CD14-positive monocyte (primary cell): ENCODE results near the gene GPD2. TPM values are rescaled to one million over a fixed set of nuclear protein-coding genes. Genes with fewer than 3 reads are reported as not detected.

Experiments
- DNase-seq, 3 donors: peaks; one replicate each; pipeline ENCODE4 v3.0.0-alpha.2; 2011 to 2022
- H2AFZ ChIP-seq: 2 replicates; pipeline ENCODE4 v1.6.0; 2012; ENCODE audit warnings: mild to moderate bottlenecking, low read depth, low read length, inconsistent platforms; ENCODE audit not compliant: insufficient read depth, poor library complexity, severe bottlenecking
- H3K27ac ChIP-seq, 2 donors: 1 replicate in 1 of 2; 2 replicates in 1 of 2; pipeline ENCODE4 v1.5.1; 2012 to 2013; ENCODE audit warnings: low read length in 2 of 2, control low read depth in 1 of 2, inconsistent platforms in 1 of 2, low read depth in 1 of 2, mild to moderate bottlenecking in 1 of 2
- H3K27me3 ChIP-seq, 2 donors: one replicate each; pipeline versions ENCODE4 v1.6.0 to v1.6.1; 2011 to 2013; ENCODE audit warnings: low read length in 2 of 2; ENCODE audit not compliant: control insufficient read depth in 2 of 2, insufficient read depth in 2 of 2
- H3K36me3 ChIP-seq, 2 donors: replicated peaks in 1 of 2; 1 replicate in 1 of 2; 2 replicates in 1 of 2; pipeline versions ENCODE4 v1.5.1 to v1.6.1; 2012 to 2013; ENCODE audit warnings: low read length in 2 of 2, control low read depth in 1 of 2, inconsistent platforms in 1 of 2, mild to moderate bottlenecking in 1 of 2; ENCODE audit not compliant: insufficient read depth in 2 of 2, control insufficient read depth in 1 of 2
- H3K4me1 ChIP-seq, 2 donors: 1 replicate in 1 of 2; 2 replicates in 1 of 2; pipeline versions ENCODE4 v1.5.1 to v1.6.1; 2012 to 2013; ENCODE audit warnings: low read length in 2 of 2, control low read depth in 1 of 2, inconsistent platforms in 1 of 2, mild to moderate bottlenecking in 1 of 2, moderate library complexity in 1 of 2; ENCODE audit not compliant: insufficient read depth in 2 of 2, control insufficient read depth in 1 of 2
- H3K4me2 ChIP-seq: replicated peaks from 2 replicates; pipeline ENCODE3; 2012; ENCODE audit warnings: low read length, moderate library complexity, mild to moderate bottlenecking; ENCODE audit not compliant: poor library complexity, severe bottlenecking; ENCODE audit errors: extremely low read depth
- H3K4me3 ChIP-seq, 3 experiments: fragments of 200-600 bp in 1 of 3; sonication (generic) in 1 of 3; replicated peaks in 1 of 3; 1 replicate in 2 of 3; 2 replicates in 1 of 3; pipeline ENCODE4 v1.5.1; 2011 to 2013; ENCODE audit warnings: low read length in 3 of 3, mild to moderate bottlenecking in 3 of 3, control low read depth in 2 of 3, low read depth in 2 of 3, inconsistent platforms in 1 of 3, moderate library complexity in 1 of 3
- H3K79me2 ChIP-seq: 2 replicates; pipeline ENCODE4 v1.6.0; 2012; ENCODE audit warnings: mild to moderate bottlenecking, control low read depth, inconsistent platforms, low read length, moderate library complexity; ENCODE audit not compliant: insufficient read depth
- H3K9ac ChIP-seq: 2 replicates; pipeline ENCODE4 v1.6.0; 2017; ENCODE audit warnings: low read length, mild to moderate bottlenecking; ENCODE audit not compliant: insufficient read depth, poor library complexity, severe bottlenecking
- H3K9me3 ChIP-seq, 2 donors: replicated peaks in 1 of 2; 1 replicate in 1 of 2; 2 replicates in 1 of 2; pipeline versions ENCODE4 v1.5.1 to v1.6.1; 2012 to 2013; ENCODE audit warnings: low read length in 2 of 2, control low read depth in 1 of 2; ENCODE audit not compliant: control insufficient read depth in 1 of 2, insufficient read depth in 1 of 2
- H4K20me1 ChIP-seq: 2 replicates; pipeline ENCODE4 v1.6.0; 2012; ENCODE audit warnings: mild to moderate bottlenecking, low read length, control low read depth, moderate library complexity; ENCODE audit not compliant: insufficient read depth
- H3K27ac Mint-ChIP-seq, 7 donors: one replicate each; pipeline ENCODE4 v1.8.0; 2020; ENCODE audit warnings: mild to moderate bottlenecking in 7 of 7, mixed read lengths in 7 of 7, moderate library complexity in 6 of 7, inconsistent platforms in 2 of 7
- H3K27me3 Mint-ChIP-seq, 3 donors: one replicate each; pipeline ENCODE4 v1.8.0; 2021 to 2022; ENCODE audit warnings: low read depth in 3 of 3, mild to moderate bottlenecking in 3 of 3, mixed read lengths in 3 of 3, moderate library complexity in 3 of 3, inconsistent platforms in 1 of 3
- H3K36me3 Mint-ChIP-seq, 2 donors: one replicate each; pipeline ENCODE4 v1.8.0; 2020; ENCODE audit warnings: mixed read lengths in 2 of 2, inconsistent platforms in 1 of 2, mild to moderate bottlenecking in 1 of 2
- H3K4me1 Mint-ChIP-seq: one replicate; pipeline ENCODE4 v1.8.0; 2020; ENCODE audit warnings: mild to moderate bottlenecking, mixed read lengths
- H3K4me3 Mint-ChIP-seq, 2 donors: one replicate each; pipeline ENCODE4 v1.8.0; 2020; ENCODE audit warnings: mild to moderate bottlenecking in 2 of 2, mixed read lengths in 2 of 2, moderate library complexity in 1 of 2
- H3K9me3 Mint-ChIP-seq, 7 donors: one replicate each; pipeline ENCODE4 v1.8.0; 2020 to 2022; ENCODE audit warnings: mixed read lengths in 7 of 7, mild to moderate bottlenecking in 6 of 7, moderate library complexity in 6 of 7, inconsistent platforms in 2 of 7
- CTCF ChIP-seq: fragments of 200-600 bp; IDR thresholded peaks from one replicate; pipeline ENCODE4 v1.8.0; 2022; ENCODE audit warnings: antibody characterized with exemption, mild to moderate bottlenecking
- WGBS: methylation state at CpG from one replicate; pipeline ENCODE4 v1.1.5; 2013; ENCODE audit warnings: missing lambda C conversion rate; ENCODE audit not compliant: insufficient coverage; 5-methylcytosine and 5-hydroxymethylcytosine counted together
- intact Hi-C, 2 donors: fragments of 100-400 bp; cut with micrococcal nuclease; formaldehyde crosslinking; loops; one replicate each; pipeline versions ENCODE4 v1.15.0 to v1.15.1; 2023
- polyA plus RNA-seq, 3 donors: library from polyadenylated mRNA; depleted of rRNA in 1 of 3; unstranded in 2 of 3; stranded (reverse) in 1 of 3; fragments of 300-500 nt in 2 of 3; fragments of >200 nt in 1 of 3; fragmentation: Illumina TruSeq in 2 of 3; gene quantifications; 1 replicate in 2 of 3; 2 replicates in 1 of 3; pipeline ENCODE4 v1.2.3, GENCODE V29; 2012 to 2021

Gene GPD2
- polyA plus RNA-seq, 3 donors = 13.4 to 17.1 (median 14.5) TPM

- H3K27me3 Mint-ChIP-seq = no peaks in the 10 kb centered on the region
- Histone ChIP-seq H3K36me3 (peaks cover 53 to 89% of the 10 kb centered on the region in 2 donors), H3K4me2 (no peak overlapping the region), H3K4me3 (no peak overlapping the region), H3K9me3 (no peaks in the 10 kb centered on the region), H3K79me2 (peaks cover 4% of the 10 kb centered on the region), H3K4me1 (no peaks in the 10 kb centered on the region), H3K27me3 (no peaks in the 10 kb centered on the region), H3K9ac (no peak overlapping the region), H2AFZ (no peak overlapping the region), H3K27ac (no peak overlapping the region), H4K20me1 (no peaks in the 10 kb centered on the region)
- no peaks in the 10 kb centered on the region for H3K4me1 Mint-ChIP-seq
- intact Hi-C loops = no loop called here
- H3K9me3 Mint-ChIP-seq = no peaks in the 10 kb centered on the region
- H3K4me3 Mint-ChIP-seq = no peak overlapping the region
- no peak overlapping the region for H3K27ac Mint-ChIP-seq
- no peak for TF ChIP-seq CTCF
- DNase-seq = no peak
- H3K36me3 Mint-ChIP-seq = peaks cover 63 to 68% of the 10 kb centered on the region in 2 donors
These were observed 75.6 kb downstream of the GPD2 start for GRCh38 chr2:156511803-156512202.

- no peak overlapping the region for H3K27ac ChIP-seq
- no peak for DNase-seq
- H3K27me3 Mint-ChIP-seq = no peaks in the 10 kb centered on the region
- H4K20me1 ChIP-seq = no peaks in the 10 kb centered on the region
- peaks cover 65 to 67% of the 10 kb centered on the region in 2 donors for H3K36me3 Mint-ChIP-seq
- H3K4me3 ChIP-seq = no peak overlapping the region
- no peaks in the 10 kb centered on the region for H3K4me1 Mint-ChIP-seq
- peaks cover 55 to 90% of the 10 kb centered on the region in 2 donors for H3K36me3 ChIP-seq
- no peaks in the 10 kb centered on the region for H3K4me1 ChIP-seq
- peaks cover 2% of the 10 kb centered on the region for H3K79me2 ChIP-seq
- no peak for TF ChIP-seq CTCF
- no peaks in the 10 kb centered on the region for H3K27me3 ChIP-seq
- no CpG with 5 or more reads among the region's 2 CpGs for WGBS
- no peak overlapping the region for H3K4me2 ChIP-seq
- no peak overlapping the region for H3K9ac ChIP-seq
- no peak overlapping the region for H3K4me3 Mint-ChIP-seq
- intact Hi-C loops = no loop called here
- H3K27ac Mint-ChIP-seq = no peak overlapping the region
- no peak overlapping the region for H2AFZ ChIP-seq
- no peaks in the 10 kb centered on the region for H3K9me3 Mint-ChIP-seq
- H3K9me3 ChIP-seq = no peaks in the 10 kb centered on the region
These were observed 76.3 kb downstream of the GPD2 start for GRCh38 chr2:156512451-156512850.
